Left ventricle myocardium inferior (tissue), 1 donor: ENCODE data around the gene PRR18. TPM values are rescaled to one million over a fixed set of nuclear protein-coding genes. Genes with fewer than 3 reads are reported as not detected.
"Not testable (repeated sequence)": the region's sequence is repeated elsewhere in the genome, so short reads cannot be mapped to it uniquely, and the experiment has no call there.

Experiments used
- DNase-seq: peaks from one replicate; pipeline ENCODE4 v3.0.0-alpha.2; 2020
- H3K27ac ChIP-seq: fragments of 200-600 bp; replicated peaks from 2 replicates; pipeline ENCODE4 v1.8.0; 2021
- H3K27me3 ChIP-seq: fragments of 200-600 bp; 2 replicates; pipeline ENCODE4 v1.8.0; 2021; ENCODE audit warnings: low read depth
- H3K36me3 ChIP-seq: fragments of 200-600 bp; 2 replicates; pipeline ENCODE4 v1.8.0; 2021
- H3K4me1 ChIP-seq: fragments of 200-600 bp; 2 replicates; pipeline ENCODE4 v1.8.0; 2021
- H3K4me3 ChIP-seq: fragments of 200-600 bp; 2 replicates; pipeline ENCODE4 v1.8.0; 2021; ENCODE audit warnings: mild to moderate bottlenecking, moderate library complexity
- H3K9me3 ChIP-seq: fragments of 200-600 bp; replicated peaks from 2 replicates; pipeline ENCODE4 v1.8.0; 2021
- intact Hi-C: fragments of 100-400 bp; cut with micrococcal nuclease; formaldehyde crosslinking; loops from one replicate; pipeline ENCODE4 v1.11.0; 2022
- total RNA-seq: library from RNA; stranded (reverse); fragmentation: NEBNext Ultra II Directional; extraction: Animal tissue kit (Norgen Biotek cat#: 25700); gene quantifications from one replicate; pipeline ENCODE4 v1.2.1, GENCODE V29; 2021
- TF ChIP-seq, protein P1 (sequence below): fragments of 200-600 bp; IDR thresholded peaks from 2 replicates; pipeline ENCODE4 v1.8.0; 2021; ENCODE audit warnings: antibody characterized with exemption, mild to moderate bottlenecking, borderline replicate concordance
- donor health status: DM: no; HTN: yes; CAD: no; lungs with severe emphysema.

The PRR18 gene
- total RNA-seq, 1 donor from 2014 or later, result not detected

DNA sequence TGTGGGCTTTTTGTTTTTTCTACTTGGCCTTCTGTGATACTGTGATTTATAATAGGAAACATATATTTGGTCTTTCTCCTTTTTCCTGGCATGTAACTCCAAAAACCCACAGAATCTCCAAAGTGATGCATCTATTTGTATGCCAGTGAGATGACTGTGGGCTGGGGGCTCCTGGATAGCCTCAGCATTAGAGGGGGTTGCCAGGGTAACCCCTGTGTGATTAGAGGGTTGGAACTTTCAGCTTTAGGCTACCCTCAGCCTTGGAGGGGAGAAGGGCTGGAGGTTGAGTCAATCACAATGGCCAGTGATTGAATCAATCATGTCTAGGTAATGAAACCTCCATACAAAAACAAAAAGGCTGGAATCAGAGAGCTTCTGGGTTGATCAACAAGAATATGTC lies 44.7 kb upstream of the PRR18 start:
- Histone ChIP-seq H3K4me3 (no peak overlapping the region), H3K27ac (no peak overlapping the region), H3K9me3 (peaks cover 9% of the 10 kb centered on the region), H3K4me1 (no peaks in the 10 kb centered on the region), H3K36me3 (no peaks in the 10 kb centered on the region), H3K27me3 (no peaks in the 10 kb centered on the region)
- intact Hi-C loops, result no loop called here
- DNase-seq, result no peak
- TF ChIP-seq, protein P1, sequence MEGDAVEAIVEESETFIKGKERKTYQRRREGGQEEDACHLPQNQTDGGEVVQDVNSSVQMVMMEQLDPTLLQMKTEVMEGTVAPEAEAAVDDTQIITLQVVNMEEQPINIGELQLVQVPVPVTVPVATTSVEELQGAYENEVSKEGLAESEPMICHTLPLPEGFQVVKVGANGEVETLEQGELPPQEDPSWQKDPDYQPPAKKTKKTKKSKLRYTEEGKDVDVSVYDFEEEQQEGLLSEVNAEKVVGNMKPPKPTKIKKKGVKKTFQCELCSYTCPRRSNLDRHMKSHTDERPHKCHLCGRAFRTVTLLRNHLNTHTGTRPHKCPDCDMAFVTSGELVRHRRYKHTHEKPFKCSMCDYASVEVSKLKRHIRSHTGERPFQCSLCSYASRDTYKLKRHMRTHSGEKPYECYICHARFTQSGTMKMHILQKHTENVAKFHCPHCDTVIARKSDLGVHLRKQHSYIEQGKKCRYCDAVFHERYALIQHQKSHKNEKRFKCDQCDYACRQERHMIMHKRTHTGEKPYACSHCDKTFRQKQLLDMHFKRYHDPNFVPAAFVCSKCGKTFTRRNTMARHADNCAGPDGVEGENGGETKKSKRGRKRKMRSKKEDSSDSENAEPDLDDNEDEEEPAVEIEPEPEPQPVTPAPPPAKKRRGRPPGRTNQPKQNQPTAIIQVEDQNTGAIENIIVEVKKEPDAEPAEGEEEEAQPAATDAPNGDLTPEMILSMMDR, result no peak

DNA sequence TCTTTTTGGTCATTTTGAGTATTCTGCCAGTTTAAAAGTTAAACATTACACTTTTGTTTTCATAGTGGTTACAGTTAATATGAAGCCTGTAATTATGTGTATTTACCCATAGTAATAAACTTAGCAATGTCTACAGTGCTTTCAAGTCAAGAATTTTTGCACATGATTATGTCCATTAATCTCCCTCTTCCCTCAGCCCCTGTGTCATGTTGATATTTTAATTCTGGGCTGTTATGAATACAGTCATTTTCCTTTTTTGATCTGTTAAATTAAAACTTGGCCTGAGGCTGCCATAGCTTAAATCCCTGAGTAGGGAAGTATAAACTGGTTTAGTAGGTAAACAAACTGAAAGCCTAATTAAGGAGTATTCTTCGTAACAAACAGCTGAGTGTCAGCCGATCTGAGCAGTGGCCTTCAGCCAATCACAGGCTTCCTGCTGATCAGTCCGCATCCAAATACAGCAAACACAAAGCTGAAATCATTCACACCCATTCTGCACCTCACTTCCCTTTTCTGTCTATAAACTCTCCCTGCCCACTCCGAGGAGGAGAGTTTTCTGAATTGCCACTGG lies 43.6 kb upstream of the PRR18 start:
- no peaks in the 10 kb centered on the region for H3K36me3 ChIP-seq
- intact Hi-C loops, result no loop called here
- no peaks in the 10 kb centered on the region for H3K27me3 ChIP-seq
- no peak for DNase-seq
- TF ChIP-seq, protein P1, result no peak
- H3K9me3 ChIP-seq, result peaks cover 9% of the 10 kb centered on the region
- H3K4me1 ChIP-seq, result no peaks in the 10 kb centered on the region
- H3K4me3 ChIP-seq, result peak overlapping the region; percentile 3
- H3K27ac ChIP-seq, result no peak overlapping the region

DNA sequence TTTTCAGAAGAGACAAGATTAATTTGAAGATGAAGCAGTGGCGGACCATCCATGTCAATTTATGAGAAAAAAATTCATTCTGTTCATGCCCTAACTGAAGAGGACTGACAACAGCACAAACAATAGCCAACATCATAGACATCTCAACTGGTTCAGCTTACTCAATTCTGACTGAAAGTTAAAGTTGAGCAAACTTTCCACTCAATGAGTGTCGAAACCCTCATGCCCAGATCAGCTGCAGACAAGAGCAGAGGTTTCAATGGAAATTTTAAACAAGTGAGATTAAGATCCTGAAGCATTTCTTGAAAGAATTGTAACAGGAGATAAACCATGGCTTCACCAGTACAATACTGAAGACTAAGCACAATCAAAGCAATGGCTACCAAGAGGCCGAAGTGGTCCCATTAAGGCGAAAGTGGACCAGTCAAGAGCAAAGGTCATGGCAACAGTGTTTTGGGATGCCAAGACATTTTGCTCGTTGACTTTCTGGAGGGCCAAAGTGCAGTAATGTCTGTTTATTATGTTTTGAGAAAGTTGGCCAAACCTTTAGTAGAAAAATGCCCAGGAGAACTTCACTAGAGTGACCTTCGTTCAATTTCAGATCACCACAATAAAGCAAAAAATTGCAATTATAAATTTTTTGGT lies 40.2 kb upstream of the PRR18 start:
- intact Hi-C loops, result no loop called here

DNA sequence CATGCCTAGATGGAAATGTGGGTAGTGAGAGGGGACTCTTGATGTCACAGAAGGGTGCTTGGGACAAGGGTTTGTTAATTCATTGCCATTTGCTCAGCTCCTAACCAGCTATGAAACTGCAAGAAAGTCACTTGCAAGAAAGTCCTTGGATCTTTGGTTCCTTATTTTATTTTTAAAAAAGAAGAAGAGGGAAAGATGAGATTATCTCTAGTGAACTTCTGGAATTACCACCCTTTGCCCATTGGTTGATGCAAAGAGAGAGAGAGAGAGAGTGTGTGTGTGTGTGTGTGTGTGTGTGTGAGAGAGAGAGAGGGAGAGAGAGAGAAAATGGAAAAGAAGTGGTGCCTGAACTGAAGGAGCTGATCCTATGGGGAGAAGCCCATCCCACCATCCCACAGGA lies 38.8 kb upstream of the PRR18 start:
- Histone ChIP-seq H3K4me1 (peaks cover 18% of the 10 kb centered on the region), H3K27ac (no peak overlapping the region), H3K4me3 (no peak overlapping the region), H3K27me3 (no peaks in the 10 kb centered on the region), H3K36me3 (no peaks in the 10 kb centered on the region), H3K9me3 (peaks cover 9% of the 10 kb centered on the region)
- TF ChIP-seq, protein P1, result no peak
- intact Hi-C loops, result no loop called here
- no peak for DNase-seq

More for the DNA sequence above, 40.2 kb upstream of the PRR18 start:
- H3K27me3 ChIP-seq, result no peaks in the 10 kb centered on the region
- H3K36me3 ChIP-seq, result no peaks in the 10 kb centered on the region
- H3K27ac ChIP-seq, result no peak overlapping the region
- H3K9me3 ChIP-seq, result peaks cover 9% of the 10 kb centered on the region
- H3K4me3 ChIP-seq, result no peak overlapping the region
- TF ChIP-seq, protein P1, result no peak
- H3K4me1 ChIP-seq, result peaks cover 3% of the 10 kb centered on the region
- no peak for DNase-seq

DNA sequence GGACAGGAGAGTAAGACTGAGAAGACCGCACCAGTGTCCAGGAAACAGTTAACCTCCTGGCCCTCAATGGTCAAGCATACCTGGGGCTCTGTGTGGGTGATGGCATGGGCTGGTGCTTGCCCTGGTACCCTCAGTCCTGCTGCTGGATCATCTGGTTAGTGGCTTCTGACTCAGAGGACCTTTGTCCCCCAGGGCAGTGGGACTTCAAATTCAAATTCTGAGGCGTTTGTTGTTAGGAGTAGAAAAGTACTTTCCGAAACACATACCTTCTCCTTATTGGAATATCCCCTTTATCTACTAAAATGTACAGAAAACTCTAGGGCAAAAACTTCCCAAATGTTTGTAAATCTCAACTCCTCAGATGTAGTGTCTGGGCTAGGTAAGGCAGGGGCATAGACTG lies 38.3 kb upstream of the PRR18 start:
- H3K36me3 ChIP-seq, result no peaks in the 10 kb centered on the region
- peaks cover 9% of the 10 kb centered on the region for H3K9me3 ChIP-seq
- H3K27me3 ChIP-seq, result no peaks in the 10 kb centered on the region
- intact Hi-C loops, result no loop called here
- peaks cover 23% of the 10 kb centered on the region for H3K4me1 ChIP-seq
- no peak for DNase-seq
- TF ChIP-seq, protein P1, result no peak
- H3K4me3 ChIP-seq, result no peak overlapping the region
- no peak overlapping the region for H3K27ac ChIP-seq

DNA sequence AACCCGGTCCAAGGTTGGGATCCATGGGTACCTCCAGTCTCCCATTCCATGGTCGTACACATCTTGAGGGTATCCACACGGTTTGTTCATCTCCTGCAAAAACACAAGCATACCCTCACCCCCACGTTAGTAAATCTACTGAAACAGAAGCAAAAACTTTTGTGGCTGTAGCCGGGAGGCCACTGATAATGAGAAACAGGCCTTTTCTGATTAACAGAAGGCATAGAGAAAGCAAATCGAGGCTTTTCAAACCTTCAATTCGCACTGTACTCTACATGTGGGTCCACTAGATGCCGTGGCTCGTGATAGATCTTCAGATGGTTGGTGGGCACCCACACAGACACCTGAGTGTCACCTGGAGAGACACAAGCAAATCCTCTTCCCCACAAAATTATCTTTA lies 37.5 kb upstream of the PRR18 start:
- DNase-seq, H3K9me3 ChIP-seq, H3K4me3 ChIP-seq, H3K27ac ChIP-seq, H3K36me3 ChIP-seq, H3K27me3 ChIP-seq, intact Hi-C loops: not testable (repeated sequence)
- H3K4me1 ChIP-seq, result peaks cover 30% of the 10 kb centered on the region

DNA sequence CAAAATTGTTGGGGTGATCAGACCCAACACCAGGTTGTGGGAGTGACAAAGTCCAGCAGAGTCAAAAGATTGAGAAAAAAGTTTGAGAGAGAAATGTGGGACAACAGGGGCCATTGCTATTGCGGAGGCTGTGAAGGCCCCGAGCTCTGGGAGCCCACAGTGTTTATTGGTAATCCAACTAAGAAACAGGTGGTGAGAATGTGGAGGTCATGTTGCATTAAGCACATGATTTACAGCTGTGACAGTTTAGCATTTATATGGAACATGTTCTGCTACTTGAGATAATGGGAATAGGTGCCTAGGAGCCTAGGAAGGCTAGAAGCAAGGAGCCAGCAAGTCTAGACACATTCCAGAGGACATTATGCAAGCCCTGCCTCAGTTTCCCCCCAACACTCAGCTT lies 36.7 kb upstream of the PRR18 start:
- intact Hi-C loops, DNase-seq, H3K27me3 ChIP-seq, H3K9me3 ChIP-seq, H3K36me3 ChIP-seq, H3K27ac ChIP-seq, H3K4me3 ChIP-seq: not testable (repeated sequence)
- peaks cover 38% of the 10 kb centered on the region for H3K4me1 ChIP-seq
